Osteoblast (primary cell): ENCODE data around the gene GNB5. TPM values are rescaled to one million over a fixed set of nuclear protein-coding genes. Genes with fewer than 3 reads are reported as not detected.
"Not testable (repeated sequence)": the region's sequence is repeated elsewhere in the genome, so short reads cannot be mapped to it uniquely, and the experiment has no call there.

Source experiments
- DNase-seq: peaks from one replicate; pipeline ENCODE4 v3.0.0; 2011; ENCODE audit warnings: low spot score, mixed read lengths; ENCODE audit not compliant: insufficient read length; ENCODE audit errors: missing footprints
- H2AFZ ChIP-seq: 2 replicates; pipeline ENCODE4 v1.6.0; 2011; ENCODE audit warnings: mild to moderate bottlenecking, low read length
- H3K27ac ChIP-seq: 2 replicates; pipeline ENCODE4 v1.5.1; 2011; ENCODE audit warnings: mild to moderate bottlenecking, low read depth, low read length, moderate library complexity
- H3K27me3 ChIP-seq: 2 replicates; pipeline ENCODE4 v1.6.0; 2012; ENCODE audit warnings: mild to moderate bottlenecking, control low read depth, inconsistent platforms, low read length, moderate library complexity; ENCODE audit not compliant: insufficient read depth
- H3K36me3 ChIP-seq: 2 replicates; pipeline ENCODE4 v1.5.1; 2011; ENCODE audit warnings: mild to moderate bottlenecking, low read length, control low read depth, moderate library complexity; ENCODE audit not compliant: insufficient read depth
- H3K4me1 ChIP-seq: 2 replicates; pipeline ENCODE4 v1.5.1; 2011; ENCODE audit warnings: mild to moderate bottlenecking, low read length, control low read depth, moderate library complexity; ENCODE audit not compliant: insufficient read depth
- H3K4me2 ChIP-seq: 2 replicates; pipeline ENCODE4 v1.6.0; 2011; ENCODE audit warnings: mild to moderate bottlenecking, low read length; ENCODE audit not compliant: insufficient read depth
- H3K4me3 ChIP-seq: fragments of 200-600 bp; sonication (generic); 3 replicates; pipeline ENCODE4 v1.5.1; 2012; ENCODE audit warnings: mild to moderate bottlenecking, low read length, inconsistent platforms; ENCODE audit not compliant: insufficient read depth
- H3K79me2 ChIP-seq: 2 replicates; pipeline ENCODE4 v1.6.0; 2012; ENCODE audit warnings: mild to moderate bottlenecking, low read length, control low read depth, inconsistent platforms; ENCODE audit not compliant: insufficient read depth
- H3K9me3 ChIP-seq: 2 replicates; pipeline ENCODE4 v1.5.1; 2011; ENCODE audit warnings: low read depth, low read length, control low read depth
- H4K20me1 ChIP-seq: 2 replicates; pipeline ENCODE4 v1.6.0; 2012; ENCODE audit warnings: mild to moderate bottlenecking, low read length, control low read depth; ENCODE audit not compliant: insufficient read depth
- CTCF ChIP-seq: IDR thresholded peaks from 2 replicates; pipeline ENCODE4 v1.5.1; 2011; ENCODE audit warnings: mild to moderate bottlenecking, low read depth, low read length, moderate library complexity; ENCODE audit errors: extremely low read depth
- total RNA-seq: library from RNA; depleted of rRNA; stranded (reverse); fragments of >200 nt; gene quantifications from 2 replicates; pipeline ENCODE4 v1.2.3, GENCODE V29; 2012

GNB5 gene
- total RNA-seq, 1 donor: 26.4 TPM

DNA sequence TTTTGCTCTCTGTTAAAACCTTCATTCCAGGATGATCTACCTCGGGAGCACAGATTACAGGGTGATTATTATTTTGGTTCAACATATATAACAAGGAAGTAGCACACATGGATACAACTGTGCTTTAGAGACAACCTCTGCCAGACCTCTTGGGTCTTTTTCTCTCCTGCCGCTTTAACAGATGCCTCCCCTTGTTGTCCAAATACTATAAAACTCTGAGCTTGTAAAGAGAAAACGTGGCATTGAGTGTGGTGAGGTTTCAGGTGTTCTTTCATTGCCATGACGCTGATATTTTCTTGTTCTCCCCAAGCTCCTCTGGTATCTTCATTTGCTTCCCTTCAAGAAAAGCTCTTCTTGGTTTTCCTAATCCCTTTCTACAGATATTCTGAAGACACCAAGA is 107.6 kb downstream of the GNB5 start:
- H3K36me3 ChIP-seq: no peaks in the 10 kb centered on the region
- no peaks in the 10 kb centered on the region for H3K27me3 ChIP-seq
- no peak overlapping the region for H2AFZ ChIP-seq
- H3K4me1 ChIP-seq: no peaks in the 10 kb centered on the region
- no peak overlapping the region for H3K4me2 ChIP-seq
- H3K9me3 ChIP-seq: peaks cover 2% of the 10 kb centered on the region
- TF ChIP-seq CTCF: no peak
- no peak overlapping the region for H3K4me3 ChIP-seq
- H4K20me1 ChIP-seq: no peaks in the 10 kb centered on the region
- DNase-seq: no peak
- H3K27ac ChIP-seq: no peak overlapping the region
- H3K79me2 ChIP-seq: no peaks in the 10 kb centered on the region

DNA sequence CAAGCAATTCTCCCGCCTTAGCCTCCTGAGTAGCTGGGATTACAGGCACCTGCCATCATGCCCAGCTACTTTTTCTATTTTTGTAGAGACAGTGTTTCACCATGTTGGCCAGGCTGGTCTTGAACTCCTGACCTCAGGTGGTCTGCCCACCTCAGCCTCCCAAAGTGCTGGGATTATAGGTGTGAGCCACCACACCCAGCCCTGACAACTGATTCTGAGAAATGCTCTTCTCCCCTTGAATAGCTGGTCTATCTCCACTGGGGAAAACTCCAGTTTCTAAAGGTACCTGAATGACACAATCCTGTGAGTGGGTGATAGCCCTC is 108.2 kb downstream of the GNB5 start:
- not testable (repeated sequence) for H3K4me1 ChIP-seq, DNase-seq, H3K27me3 ChIP-seq, H3K36me3 ChIP-seq, H4K20me1 ChIP-seq, H3K4me2 ChIP-seq, H2AFZ ChIP-seq, H3K4me3 ChIP-seq, H3K9me3 ChIP-seq, H3K27ac ChIP-seq, H3K79me2 ChIP-seq

GRCh38 chr15:52082197-52083036 is 108.8 kb downstream of the GNB5 start:
- Histone ChIP-seq H3K79me2 (no peaks in the 10 kb centered on the region), H2AFZ (no peak overlapping the region), H3K4me2 (no peak overlapping the region), H4K20me1 (no peaks in the 10 kb centered on the region), H3K27ac (no peak overlapping the region), H3K4me3 (no peak overlapping the region), H3K4me1 (peaks cover 4% of the 10 kb centered on the region), H3K27me3 (no peaks in the 10 kb centered on the region), H3K36me3 (no peaks in the 10 kb centered on the region), H3K9me3 (peaks cover 2% of the 10 kb centered on the region)
- DNase-seq: peak; percentile 29
- no peak for TF ChIP-seq CTCF

DNA sequence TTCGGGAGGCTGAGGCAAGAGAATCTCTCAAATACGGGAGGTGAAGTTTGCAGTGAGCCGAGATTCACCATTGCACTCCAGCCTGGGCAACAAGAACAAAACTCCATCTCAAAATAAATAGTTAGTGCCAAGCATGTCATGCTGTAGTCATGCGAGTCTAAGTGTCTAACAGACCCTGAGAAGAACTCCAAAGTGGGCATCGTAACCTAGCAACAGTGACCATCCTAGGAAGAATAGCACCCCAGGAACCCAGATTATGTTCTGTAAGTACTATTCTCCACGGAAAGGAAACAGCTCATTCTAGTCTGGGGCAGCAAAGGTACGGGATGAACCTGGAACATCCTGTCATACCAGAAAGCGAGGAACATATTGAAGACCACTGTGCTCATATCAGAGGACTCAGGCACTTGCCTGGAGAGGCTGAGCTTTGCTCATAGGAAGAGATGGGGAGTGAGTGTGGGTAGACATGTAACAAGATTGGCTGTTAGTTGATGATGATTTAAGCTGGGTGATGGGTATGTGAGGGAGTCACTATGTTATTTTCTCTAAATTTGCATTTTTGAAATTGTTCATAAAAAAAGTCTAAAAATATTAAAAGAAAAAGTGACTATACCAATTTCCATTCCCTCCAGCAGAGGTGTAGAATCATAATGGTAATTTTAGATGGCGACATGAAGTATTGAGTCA is 110.3 kb downstream of the GNB5 start:
- Histone ChIP-seq H4K20me1 (no peaks in the 10 kb centered on the region), H3K9me3 (no peaks in the 10 kb centered on the region), H3K4me2 (no peak overlapping the region), H3K79me2 (no peaks in the 10 kb centered on the region), H3K4me3 (no peak overlapping the region), H3K4me1 (peaks cover 15% of the 10 kb centered on the region), H2AFZ (no peak overlapping the region), H3K27ac (no peak overlapping the region), H3K27me3 (no peaks in the 10 kb centered on the region), H3K36me3 (no peaks in the 10 kb centered on the region)
- DNase-seq: no peak
- no peak for TF ChIP-seq CTCF
